Right renal cortex interstitium (tissue), 3 donors: ENCODE measurements around the gene NTM. TPM values are rescaled to one million over a fixed set of nuclear protein-coding genes. Genes with fewer than 3 reads are reported as not detected.

Experiments
- DNase-seq, 3 donors: peaks; one replicate each; pipeline ENCODE4 v3.0.0-alpha.2; 2013; ENCODE audit warnings: low read depth in 3 of 3, low spot score in 2 of 3
- polyA plus RNA-seq, 3 donors: library from polyadenylated mRNA; unstranded; fragments of 120-200 nt; gene quantifications; one replicate each; pipeline ENCODE4 v1.2.1, GENCODE V29; 2013; ENCODE audit not compliant: insufficient read length in 3 of 3

The NTM gene
- polyA plus RNA-seq, 3 donors, result 30.5 to 43.6 (median 35.7) TPM

DNA sequence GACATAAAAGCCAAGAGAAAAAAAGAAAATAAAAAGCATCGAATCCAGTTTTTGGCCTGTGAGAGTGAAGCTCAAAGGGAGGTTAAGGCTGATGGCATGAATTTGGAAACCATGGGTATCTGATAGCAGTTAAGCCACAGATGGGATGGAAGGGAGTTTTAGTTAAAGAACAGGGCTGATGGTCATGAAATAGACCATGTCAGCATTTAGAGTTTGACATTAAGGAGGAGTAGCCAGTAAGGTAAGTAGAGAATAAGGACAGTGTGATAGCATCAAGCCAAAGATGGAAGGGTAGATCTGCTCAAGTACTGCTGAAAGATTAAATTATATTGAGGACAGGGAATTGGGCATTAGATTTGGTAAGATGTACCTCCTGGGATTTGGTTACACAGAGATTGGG, 826.5 kb downstream of the NTM start:
- DNase-seq, result no peak

DNA sequence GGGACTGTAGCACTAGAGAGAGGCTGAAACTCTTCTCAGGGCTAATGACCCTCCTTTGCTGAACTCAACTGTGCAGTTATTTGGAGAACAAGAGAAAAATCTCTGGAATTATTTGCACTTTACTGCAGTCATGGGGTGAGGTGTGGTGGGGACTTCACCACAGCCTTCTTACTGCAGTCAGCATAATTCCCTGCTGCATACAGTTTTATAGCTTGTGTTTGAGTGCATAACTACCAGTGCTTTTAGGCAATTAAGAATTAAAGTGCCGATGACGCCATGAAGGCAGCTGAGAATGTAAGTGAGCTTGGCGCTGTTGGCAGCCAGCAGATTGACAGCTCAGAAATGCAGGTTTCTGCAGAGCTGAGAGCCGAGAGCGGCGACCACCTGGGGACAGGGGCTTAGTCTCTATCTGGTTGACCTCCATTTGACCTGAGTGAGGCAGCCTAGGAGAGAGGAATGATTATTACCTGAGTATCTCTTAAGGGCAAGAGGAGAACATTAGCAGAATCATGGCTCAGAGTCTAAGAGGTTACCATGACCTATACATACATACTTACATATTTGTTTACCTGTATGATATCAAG, 830.0 kb downstream of the NTM start:
- DNase-seq, result no peak

DNA sequence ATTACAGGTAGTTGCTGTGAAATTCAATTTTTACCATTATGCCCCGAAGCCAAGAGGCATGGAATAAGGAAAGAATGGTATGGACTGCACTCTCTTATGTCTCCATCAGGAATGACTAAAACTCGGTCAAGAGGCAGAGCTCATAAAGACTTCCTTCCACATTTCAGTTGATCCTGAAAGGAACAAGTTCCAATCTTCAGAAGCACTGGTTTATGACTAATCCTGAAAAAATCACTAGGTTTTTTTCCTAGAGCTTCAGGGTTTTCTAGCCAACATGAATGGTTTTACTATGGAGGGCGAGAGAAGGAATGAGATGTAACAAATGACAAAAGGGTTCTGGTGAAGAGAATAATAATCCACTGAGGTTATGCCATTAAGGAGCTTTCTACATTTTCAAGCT, 832.2 kb downstream of the NTM start:
- no peak for DNase-seq

DNA sequence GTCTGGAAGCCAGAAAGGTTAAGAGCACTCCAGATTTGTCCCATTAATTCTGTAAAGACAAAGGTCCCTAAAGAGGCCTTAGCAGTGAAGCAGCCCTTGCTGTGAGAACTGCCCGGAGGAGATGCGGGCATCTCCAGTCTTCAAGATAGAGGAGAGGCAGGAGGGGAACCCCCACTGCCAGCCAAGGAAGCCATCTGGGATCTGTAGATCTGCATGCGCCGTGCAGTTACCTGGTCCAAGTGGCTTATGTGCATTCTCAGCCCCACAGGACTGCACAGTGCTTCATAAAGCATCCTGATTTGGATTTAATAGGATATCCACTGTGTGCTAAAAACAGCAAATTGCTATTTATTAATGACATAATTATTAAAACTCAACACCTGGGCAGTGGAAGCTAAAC, 834.6 kb downstream of the NTM start:
- DNase-seq, result no peak

DNA sequence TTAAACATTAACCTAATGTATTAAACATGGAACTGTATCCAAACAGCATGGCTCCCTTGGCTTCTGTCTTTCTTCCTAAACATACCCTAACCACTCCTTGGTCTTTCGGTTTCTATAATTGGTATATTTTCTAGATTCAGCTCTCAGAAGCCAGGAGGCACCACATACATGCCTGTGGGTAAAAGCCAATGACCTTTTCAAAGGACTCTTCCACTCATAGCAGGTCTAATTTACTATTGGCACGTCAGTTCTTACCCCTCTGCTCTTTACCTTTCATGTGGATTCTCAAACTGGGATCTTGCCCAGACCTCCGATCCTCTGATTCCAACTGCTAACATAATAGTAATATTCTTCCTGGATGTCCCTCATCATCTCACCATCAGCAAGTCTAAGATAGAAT, 835.1 kb downstream of the NTM start:
- no peak for DNase-seq

DNA sequence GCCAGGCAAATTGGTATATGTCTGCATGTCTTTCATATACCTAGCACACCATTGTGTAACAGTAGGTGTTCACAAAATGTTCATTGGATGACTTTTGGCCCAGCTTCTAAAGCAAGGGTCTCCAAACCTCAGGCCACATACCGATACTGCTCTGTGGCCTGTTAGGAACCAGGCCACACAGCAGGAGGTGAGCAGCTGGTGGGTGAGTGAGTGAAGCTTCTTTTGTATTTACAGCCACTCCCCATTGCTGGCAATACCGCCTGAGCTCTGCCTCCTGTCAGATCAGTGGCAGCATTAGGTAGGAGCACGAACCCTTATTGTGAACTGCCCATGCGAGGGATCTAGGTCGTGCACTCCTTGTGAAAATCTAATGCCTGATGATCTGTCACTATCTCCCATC, 836.6 kb downstream of the NTM start:
- no peak for DNase-seq

DNA sequence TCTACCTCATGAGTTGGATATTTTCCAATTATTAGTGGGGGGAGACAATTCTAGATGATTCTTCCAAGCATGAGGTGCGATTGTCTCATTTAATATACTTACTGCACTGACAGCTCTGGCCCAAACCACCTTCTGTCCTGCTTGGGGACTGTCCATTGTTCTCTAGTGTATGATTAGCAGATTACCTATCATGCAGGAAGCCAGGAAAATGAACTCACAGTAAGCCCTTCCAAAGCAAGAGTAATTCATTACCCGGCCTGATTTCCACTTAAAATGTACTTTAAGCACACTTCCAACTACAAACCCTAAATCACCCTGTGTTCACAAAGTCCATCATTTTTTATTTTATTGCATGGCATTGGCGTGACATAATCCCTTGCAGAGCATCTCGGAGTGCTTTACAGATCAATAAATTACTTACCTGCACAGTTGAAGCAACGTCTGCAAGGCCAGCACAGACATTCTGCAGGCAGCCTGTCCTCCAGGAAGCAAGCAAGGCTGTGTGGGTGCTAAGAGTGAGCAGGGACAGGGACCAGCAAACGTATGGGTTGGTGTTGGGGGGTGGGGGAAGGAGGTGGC, 838.2 kb downstream of the NTM start:
- DNase-seq, result no peak

DNA sequence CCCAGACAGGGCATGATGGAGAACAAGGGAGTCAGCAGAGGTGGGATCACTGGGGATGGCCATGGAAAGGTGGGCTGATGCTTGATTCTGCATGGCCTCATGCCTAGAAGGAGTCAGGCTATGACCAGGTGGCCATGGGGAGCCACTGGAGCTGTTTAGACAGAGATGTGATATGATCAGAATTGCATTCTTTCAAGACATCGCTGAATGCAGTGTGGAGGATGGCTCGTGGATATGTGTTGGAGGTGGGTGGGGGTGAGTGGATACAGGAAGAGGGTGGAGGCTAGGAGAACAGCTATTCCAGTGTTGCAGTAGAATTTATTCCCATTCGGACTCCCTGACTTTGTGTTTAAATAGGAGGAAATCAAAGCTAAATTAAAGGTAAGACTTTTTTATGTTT, 841.1 kb downstream of the NTM start:
- DNase-seq, result no peak

DNA sequence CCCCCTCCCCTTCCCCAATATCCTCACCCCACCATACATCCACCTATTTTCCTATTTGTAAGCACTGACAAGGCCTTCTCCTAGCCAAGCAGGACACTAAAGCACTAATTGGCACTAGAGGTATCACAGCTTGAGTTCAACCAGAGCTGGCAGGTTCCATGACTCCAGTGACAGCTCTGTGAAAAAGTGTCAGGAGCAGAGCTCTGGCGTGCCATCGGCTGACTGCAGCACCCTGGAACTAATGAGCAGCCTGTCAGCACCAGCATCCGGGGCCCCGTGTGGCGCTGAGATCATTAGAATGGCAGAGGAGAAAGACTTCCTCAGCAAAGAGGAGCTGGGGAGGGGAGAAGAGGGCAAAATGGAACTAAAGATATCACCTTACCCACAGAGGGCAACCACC, 847.4 kb downstream of the NTM start:
- no peak for DNase-seq

DNA sequence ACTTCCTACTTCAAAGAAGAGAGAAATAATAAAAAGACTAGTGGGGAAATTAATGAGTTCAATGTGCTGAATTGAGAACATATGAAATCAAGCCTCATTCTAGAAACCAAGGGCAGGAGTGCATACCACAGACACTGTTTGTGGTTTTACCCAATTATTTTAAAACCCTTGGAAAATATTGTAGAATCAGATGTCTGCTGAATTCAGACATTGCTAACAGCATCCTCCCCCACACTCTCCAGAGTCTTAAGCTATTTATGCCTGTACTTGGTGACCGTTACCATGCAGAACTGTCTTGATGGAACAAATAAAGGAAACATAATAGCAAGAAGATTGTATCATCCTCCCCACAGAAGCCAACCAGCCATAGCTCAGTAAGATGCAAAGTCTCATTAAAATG, 850.1 kb downstream of the NTM start:
- peak in 1 of 3 donors; percentile 14 for DNase-seq

DNA sequence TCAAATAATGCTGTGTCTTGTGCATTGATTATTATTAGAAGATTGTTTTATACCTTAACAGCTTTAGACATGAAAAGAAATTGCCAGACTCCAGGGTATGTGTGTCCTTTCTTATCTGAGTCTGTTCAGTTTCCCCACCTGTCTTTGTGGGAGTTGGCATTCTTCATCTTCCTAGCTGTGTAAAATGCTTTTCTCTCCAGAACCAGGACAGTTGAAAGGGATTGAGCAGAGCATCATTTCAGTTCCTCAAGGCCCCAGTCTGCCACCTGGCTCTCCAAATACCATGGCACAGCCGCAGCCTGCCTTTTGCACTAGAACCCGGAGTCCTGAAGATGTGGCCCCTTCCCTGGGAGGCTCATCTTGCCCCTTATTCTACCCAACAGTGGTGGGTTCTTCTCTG, 851.9 kb downstream of the NTM start:
- no peak for DNase-seq

DNA sequence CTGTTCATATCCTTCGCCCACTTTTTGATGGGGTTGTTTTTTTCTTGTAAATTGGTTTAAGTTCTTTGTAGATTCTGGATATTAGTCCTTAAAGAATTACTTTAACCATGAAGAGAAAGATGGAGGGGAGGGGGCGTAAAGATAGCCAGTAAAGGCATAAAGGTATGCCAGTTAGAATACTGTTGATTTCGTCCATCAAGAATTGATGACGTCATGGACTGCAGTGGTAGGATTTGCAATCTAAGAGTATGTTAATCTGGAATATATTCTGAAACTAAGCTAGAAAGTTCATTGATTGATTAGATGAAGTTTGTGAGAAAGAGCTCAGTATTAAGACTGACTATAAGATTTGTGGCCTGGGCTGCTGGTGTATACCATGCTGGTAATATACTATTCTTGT, 856.1 kb downstream of the NTM start:
- no peak for DNase-seq

DNA sequence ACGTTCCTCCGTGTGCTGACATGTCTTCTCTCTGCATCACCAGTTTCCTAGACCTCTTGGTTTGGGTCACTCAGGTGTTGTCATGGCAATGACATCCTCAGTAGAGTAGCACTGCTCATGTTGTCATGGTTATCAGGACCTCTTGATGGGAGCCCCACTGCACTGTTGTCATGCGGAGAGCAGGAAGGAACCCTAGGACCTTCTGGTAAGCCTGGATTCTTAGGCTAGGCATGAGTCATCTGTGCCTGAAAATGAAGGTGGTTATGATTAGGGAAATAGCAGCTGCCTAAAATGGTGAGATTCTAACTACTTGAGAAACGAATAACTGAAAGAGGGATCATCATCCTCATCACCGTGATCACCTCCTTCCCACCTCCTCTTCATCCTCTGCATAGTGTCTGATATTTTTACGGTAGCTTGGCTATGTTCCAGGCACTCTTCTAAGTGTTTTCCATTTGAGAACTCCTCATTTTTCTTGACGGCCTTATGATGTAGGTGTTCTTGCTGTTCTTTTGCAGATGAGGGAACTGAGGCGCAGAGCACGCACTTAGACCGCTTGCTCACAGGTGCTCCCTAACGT, 858.4 kb downstream of the NTM start:
- DNase-seq, result no peak

DNA sequence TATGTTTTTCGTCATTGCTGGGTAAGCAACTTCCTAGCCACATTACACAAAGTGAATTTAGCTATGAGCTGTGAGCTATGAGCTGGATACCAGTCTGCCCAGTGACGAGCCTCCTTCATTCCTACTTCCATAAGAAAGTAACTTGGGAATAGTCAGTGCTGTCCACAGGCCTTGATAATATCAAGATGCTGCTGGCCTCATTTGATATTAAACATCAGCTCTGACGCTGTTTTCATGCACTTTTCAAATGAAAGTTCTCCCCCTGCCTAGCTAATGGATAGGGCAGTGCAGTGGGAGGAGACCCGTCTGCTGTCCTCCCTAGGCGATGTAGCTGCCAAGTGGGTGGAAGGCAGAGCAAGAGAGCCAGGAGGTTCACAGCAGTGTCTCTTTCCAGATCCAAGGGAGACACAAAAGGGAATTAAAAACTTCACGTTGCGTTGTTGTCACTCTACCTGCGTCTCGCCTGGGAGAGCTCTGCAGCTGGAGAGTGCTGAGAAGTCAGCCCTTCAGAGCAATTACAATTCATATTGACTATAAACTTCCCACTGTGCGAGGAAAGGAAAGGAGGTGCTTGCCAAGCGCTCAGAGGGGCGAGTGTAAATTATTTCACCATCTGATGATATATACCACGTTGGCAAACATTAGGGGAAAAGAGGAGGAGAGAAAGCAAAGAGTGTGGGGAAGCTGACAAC, 861.4 kb downstream of the NTM start:
- DNase-seq, result no peak

DNA sequence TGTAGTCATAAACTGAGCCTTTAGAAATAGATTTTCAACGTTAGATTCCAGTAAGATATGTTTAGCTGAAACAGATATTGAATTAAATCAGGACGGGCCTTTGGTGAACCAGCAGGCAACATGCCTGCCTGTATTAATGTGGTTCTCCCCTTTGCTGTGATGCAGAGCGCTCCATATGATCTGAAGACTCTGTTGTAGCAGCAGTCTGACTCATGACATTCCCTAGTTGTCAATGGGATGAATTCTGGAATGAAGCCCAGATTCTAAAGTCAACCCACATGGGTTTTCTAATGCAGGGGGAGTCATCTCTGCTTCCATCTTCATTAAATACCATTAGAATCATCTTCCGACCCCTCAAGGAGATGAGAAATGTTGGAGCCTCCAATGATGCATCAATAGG, 864.5 kb downstream of the NTM start:
- no peak for DNase-seq

DNA sequence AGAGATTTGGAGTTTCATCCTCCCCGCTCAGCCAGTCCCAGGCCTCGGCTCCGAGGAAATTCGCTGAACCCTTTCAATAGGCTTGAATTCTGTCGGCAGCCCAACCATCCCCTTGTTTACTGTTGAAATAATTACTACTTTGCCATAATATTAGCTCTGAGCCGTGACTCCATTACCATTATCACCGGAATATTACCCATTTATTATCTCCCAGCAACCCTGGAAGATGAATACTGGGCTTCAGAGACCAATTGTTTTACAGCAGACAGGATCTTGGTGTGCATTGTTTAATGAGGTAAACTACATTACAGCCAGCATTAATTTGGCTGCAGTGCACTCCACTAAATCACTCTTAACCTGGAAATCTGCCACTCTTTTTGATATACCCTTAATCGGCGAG, 867.4 kb downstream of the NTM start:
- no peak for DNase-seq

DNA sequence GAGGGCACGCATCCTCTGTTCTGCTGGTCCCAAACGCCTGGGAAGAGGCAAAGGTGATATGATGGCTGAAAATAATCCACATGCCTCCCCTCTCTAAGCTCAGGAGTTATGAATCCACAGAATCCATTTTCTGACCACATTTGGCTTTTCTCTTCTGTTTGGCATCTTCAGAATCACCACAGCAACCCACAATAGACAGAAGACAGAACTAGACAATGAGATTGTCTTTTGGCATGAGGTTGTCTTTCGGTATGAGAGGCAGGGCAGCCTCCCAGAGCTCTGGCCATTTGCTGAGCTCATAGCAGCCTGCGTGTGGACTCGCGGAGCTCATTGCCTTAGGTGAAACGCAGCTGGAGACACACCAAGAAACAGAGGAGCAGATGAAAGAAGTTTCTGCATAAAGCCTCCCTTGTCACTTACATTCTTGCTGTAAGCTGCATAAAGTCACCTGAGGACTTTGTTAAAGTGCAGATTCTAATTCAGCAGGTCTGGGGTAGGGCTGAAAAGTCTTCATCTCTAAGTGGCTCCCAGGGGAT, 868.0 kb downstream of the NTM start:
- no peak for DNase-seq

DNA sequence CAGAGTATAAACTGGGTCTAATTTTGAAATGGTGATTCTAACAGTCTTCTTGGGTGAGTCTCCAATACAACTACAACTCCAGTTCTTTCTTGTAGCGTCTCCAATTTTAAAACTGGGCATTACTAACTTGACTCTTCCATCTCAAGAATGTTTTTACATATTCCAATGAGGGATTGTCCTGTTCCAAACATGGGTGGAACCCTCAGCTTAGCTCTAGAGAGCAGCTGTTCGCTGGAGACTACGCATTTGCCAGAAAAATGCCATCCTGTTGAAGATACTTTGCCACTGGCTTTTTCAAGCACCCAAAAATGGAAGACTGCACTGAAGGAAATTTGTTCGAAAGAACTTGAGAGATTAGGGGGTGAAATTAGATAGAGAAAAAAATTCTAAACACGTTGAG, 870.0 kb downstream of the NTM start:
- DNase-seq, result no peak

DNA sequence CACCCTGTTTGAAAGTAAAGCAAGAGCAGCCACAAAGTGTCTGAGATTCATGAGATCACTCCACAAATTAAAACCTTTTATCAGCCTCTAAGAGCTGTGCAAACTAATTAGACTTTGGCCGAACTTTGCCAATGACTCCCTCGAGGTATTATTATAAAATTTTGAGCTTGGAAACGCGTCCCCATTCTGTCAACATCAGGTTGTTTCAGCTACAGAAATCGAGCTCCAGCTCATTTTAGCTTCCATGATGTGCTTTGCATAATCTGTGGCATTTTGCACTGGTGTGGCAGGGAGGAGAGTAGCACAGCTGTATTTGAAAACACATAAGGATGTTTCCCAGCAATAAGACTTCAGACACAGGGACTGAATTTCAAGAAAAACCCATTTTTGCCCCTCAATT, 872.2 kb downstream of the NTM start:
- DNase-seq, result no peak

DNA sequence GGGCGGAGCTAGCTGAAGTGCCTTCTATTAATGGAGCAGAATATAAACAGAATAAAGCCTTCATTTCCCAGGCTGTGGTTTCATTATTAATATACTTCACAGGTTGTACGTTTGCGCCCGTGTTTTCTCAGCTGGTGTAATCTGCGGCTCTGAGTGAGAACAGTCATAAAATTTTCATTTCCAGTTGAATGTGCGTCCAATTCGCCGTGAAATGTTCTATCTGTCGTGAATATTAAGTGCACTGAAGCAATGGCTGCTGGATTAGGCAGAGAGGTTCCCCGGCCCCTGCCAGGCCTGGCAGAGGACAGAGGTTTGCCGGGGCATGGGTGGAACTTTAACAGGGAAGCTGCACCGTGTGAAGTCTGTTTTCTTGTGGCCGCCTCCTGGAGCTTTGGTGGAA, 874.4 kb downstream of the NTM start:
- DNase-seq, result no peak

DNA sequence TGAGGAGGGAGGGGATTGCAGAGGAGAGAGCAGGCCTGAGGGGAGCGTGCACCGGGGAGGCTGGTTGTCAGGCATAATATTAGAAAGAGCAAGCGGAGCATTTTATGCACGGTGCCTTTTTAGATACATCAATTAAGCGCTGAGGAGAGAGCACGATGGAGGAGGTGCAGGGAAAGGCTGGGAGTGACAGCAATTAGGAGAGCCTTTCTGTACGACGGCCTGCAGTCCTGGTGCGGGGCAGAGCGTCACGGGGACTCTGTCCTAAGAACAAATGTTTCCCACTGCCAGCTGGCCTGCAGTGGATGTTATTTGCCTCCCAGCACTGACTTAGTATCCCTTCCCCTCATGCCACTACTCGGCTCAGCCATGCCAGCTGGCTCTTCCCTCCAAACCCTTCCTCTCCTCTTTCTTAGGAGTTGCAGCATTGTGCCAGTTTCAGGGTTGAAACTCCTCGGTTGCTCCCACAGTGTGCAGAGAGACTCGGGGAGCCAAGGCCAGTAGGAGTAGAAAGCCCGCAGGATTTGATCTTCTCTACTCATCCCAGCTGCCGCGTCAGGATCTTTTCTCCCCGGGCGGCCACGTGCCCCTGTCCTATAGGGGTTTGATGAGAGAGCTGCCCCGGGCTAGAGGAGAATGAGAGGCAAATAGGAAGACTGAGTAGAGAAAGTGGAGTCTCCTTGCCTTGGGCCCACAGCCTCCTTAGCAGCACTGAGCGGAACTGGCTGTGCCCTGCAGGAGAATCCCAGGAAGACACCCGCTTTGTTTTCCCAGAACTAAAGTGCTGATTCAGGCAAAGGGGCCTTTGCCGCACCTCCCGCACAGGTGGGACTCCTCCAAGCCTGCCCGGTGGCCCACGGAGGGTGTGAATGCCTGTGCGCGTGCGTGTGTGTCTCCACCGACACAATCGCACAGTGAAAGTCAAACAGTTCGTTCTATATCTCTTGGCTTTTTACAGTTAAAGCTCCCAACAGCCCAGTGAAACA, 875.3 kb downstream of the NTM start:
- no peak for DNase-seq
